Left renal cortex interstitium (tissue), 4 donors: ENCODE data around the gene GABBR2. TPM values are rescaled to one million over a fixed set of nuclear protein-coding genes. Genes with fewer than 3 reads are reported as not detected.

Source experiments
- DNase-seq, 4 donors: peaks; one replicate each; pipeline ENCODE4 v3.0.0-alpha.2; 2013; ENCODE audit warnings: low read depth in 4 of 4, low spot score in 2 of 4, missing footprints in 1 of 4
- polyA plus RNA-seq, 4 donors: library from polyadenylated mRNA; unstranded; fragments of 120-200 nt; gene quantifications; one replicate each; pipeline ENCODE4 v1.2.1, GENCODE V29; 2013; ENCODE audit not compliant: insufficient read length in 4 of 4

The GABBR2 gene
- polyA plus RNA-seq, 4 donors: 4.5 to 5.6 (median 5.3) TPM

DNA sequence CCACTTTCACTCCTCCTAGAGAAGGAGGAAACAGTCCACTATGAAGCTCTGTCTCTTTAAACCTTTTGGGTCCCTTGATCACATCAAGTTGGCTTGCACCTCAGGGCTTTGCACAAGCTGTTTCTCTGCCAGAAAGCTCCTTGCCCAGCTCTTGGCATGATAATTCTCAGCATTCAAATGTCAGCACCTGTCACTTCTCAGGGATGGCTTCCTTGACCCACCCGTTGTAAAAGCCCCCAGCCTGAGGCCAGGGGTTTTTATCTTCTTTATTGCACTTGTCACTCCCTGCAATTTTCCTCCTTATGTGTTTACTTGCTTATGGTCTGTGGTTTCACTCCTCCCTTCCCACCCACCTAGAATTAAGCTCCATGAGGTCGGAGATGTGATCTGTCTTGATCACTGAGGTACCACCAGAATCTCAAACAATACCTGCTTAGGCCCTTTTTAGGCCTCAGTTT is 252.6 kb downstream of the GABBR2 start:
- DNase-seq: peak in 2 of 4 donors; percentile 10 to 37

GRCh38 chr9:98455256-98456155 is 253.2 kb downstream of the GABBR2 start:
- peak in 2 of 4 donors; percentile 10 to 21 for DNase-seq

DNA sequence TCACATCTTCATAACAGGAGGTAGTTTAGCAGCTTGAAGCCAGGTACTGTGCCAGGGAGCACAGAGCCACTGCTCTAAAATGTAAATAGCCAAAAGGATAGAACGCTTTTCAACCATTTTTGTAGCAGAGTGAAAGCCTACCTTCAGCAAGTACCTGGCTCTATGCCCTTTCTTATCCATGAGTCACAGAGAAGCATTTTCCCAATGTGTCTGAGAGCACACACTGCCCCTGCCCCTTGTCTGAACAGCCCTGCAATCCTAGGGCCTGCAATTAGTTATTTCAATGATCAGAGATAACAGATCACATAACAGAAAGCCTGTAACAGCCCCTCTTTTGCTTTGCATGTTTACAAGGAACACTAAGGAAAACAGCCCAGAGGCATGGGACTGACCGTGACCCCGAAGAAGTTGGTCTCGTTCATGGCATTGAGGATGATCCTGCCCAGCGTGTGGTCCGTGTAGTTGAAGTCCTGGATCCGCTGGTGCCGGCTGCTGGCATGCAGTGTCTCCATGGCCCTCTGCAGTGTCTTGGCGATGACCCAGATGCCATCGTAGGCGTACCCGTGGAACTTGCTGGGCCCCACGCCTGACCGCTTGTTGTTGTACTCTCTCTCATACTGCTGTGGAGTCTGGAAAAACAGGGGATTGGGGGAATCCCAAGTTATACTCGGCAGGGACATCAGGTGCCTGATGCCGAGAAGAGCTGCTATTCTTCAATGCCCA is 255.0 kb downstream of the GABBR2 start:
- no peak for DNase-seq

GRCh38 chr9:98451576-98451975 is 257.2 kb downstream of the GABBR2 start:
- DNase-seq: no peak

- DNase-seq: no peak
Observed at GRCh38 chr9:98450496-98450895, 258.2 kb downstream of the GABBR2 start.

GRCh38 chr9:98449871-98450270 is 258.9 kb downstream of the GABBR2 start:
- no peak for DNase-seq

DNA sequence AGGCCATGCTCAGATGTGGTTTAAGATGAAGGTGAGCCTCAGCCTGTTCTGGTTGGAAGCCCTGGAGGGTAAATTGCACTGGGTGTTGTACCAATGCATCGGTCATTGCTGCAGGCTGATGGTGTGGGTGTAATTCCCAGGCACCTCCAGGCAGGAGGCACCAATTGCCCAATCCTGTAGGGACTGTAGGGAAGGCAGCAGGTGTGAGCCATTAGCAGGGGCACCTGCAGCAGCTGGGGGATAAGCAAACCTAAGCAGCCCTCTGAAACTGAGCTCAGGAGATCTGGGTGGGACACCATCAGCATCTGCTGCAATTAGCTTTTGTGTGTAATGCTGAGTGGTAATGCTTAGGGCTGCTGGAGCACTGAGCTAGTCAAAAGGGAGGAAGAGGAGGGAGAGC is 263.2 kb downstream of the GABBR2 start:
- no peak for DNase-seq

- DNase-seq: no peak
Observed at GRCh38 chr9:98444601-98445000, 264.1 kb downstream of the GABBR2 start.

DNA sequence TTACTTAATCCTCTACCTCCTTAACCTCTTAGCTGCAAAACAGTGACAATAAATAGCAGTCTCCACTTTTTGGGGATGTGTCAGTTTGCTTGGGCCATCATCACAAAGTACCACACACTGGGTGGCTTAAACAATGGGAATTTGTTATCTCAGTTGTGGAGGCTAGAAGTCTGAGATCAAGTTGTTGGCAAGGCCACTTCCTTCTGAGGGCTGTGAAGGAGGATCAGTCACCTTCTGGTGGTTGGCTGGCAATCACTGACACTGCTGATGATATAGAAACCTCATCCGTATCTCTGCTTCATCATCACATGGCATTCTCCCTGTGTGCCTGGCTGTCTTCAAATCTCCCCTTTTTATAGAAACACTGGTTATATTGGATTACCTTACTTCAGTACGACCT is 266.2 kb downstream of the GABBR2 start:
- no peak for DNase-seq

- DNase-seq: no peak
Observed at GRCh38 chr9:98442114-98442513, 266.6 kb downstream of the GABBR2 start.

DNA sequence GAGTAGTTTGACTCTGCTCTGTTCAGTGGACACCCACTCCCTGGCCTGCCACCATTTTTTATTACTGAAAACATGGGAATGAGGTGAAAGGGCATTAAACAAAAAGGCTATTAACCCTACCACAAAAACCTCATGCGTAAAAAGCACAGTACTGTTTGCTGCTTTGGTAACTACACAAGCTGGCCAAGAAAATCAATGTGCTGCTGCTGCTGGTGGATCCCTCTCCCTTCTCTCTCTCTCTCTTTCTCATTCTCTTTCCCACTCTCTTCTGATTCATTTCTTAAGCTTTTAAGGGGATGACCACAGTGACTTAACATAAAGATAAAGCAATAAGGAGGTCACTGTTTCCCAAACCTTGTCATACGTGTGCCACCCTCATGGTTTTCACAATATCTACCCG is 270.1 kb downstream of the GABBR2 start:
- DNase-seq: no peak

DNA sequence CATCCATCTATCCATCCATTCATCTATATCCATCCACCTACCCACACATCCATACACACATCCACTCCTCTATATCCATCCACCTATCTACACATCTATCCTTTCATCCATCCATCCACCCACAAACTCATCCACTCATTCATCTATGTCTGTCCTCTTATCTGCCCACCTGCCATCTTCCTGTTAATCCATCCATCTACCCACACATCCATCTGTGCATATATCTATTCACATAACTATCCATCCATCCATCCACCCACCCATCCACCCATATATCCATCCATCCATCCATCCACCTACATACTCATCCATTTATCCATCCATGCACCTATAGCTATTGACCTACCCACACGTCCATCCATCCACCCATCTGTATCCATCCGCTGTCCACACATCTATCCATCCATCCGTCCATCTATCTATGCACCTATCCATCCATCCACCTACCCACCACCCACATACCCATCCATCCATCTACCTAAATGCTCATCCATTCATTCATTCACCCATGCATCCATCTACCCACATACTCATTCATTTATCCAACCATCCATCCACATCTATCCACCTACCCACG is 271.2 kb downstream of the GABBR2 start:
- DNase-seq: no peak

DNA sequence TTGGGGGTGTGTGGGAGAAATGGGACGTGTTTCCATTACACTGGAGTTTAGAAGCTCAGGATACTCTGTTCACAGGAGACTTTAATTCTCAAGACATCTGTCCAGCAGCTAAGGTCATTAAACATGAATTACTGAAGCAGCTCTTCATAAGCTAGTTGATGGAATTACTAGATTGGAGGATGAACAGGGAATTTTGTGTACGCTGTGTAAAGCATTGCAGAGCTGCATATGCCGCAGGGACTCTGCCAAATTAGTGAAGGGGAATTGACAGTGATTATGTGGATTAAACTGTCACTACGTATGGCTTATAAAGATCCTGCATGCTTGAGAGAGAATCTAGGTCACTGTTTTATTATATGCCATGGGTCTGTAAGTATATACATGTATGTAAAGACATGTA is 275.8 kb downstream of the GABBR2 start:
- no peak for DNase-seq

DNA sequence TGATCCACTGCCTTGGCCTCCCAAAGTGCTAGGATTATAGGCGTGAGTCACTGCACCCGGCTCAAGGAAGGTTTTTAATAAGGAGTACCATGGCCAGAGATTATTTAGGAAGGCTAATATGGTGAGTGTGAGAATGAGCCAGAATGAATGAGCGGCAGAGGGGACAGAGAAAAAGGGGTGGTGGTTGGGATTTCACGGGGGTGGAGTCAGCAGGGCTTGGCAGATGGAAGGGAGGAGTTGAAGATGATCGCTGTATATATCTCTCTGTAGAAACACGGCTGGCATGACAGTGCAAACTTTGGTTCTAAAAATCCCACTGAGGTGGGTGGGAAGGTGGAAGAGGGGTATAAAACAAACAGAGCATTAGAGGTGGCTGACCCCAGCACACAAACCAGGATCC is 276.6 kb downstream of the GABBR2 start:
- no peak for DNase-seq

GRCh38 chr9:98430535-98431292 is 278.0 kb downstream of the GABBR2 start:
- no peak for DNase-seq

GRCh38 chr9:98429613-98430012 is 279.1 kb downstream of the GABBR2 start:
- DNase-seq: no peak

DNA sequence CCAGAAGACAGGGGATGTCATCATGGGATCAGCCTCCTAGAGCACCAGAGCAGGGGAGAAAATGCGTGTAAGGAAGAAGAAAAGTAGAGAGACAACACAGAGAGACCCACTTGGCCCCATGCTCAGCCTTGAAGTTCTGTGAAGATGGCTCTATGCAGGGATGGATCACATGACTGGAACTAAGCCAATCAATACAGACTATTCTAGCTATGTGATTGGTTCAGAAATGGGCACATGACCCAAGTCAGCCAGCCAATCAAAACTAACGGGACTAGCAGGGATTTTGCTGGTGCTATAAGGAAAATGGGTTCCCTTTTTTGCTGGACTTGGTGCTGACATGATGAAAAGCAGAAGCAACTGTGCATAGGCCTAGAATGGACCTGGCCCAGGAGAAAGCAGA is 280.3 kb downstream of the GABBR2 start:
- DNase-seq: no peak

- no peak for DNase-seq
Observed at GRCh38 chr9:98427491-98427890, 281.2 kb downstream of the GABBR2 start.

- DNase-seq: no peak
Observed at GRCh38 chr9:98425079-98425478, 283.7 kb downstream of the GABBR2 start.

DNA sequence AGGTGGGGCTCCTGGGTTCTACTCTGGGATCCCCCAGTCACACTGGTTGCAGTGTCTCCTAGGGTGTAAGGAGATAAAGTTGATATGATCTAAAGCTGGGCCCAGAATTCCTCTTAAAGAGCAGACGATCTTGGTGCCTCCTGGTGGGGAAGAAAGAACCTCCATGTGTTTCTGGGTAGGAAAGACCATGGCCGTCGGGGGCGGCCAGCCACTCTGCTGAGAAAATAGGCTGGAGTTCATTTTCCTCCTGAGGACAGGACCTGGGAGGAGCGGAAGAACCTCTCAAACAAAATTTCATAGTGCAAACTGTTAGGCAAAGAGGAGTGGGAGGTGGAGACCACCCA is 289.5 kb downstream of the GABBR2 start:
- no peak for DNase-seq
